IMR-90 (cell line): ENCODE data around the gene TENM3. TPM values are rescaled to one million over a fixed set of nuclear protein-coding genes. Genes with fewer than 3 reads are reported as not detected.

Experiments
- ATAC-seq: fragments of 200-7000 bp; cut with Tn5 transposase; 2 replicates; pipeline ENCODE4 v1.9.1; 2020; ENCODE audit warnings: low read depth, mild to moderate bottlenecking, moderate library complexity
- BruUV-seq: library from RNA; stranded (reverse); fragments of 400-500 nt; replicated peaks from 2 replicates; lab custom pipeline; 2021; lab: Mats Ljungman, UMichigan
- CTCF ChIA-PET: fragments of 300-600 bp; formaldehyde crosslinking; extraction: SDS; loops from one replicate; lab custom pipeline; 2021; ENCODE audit warnings: antibody characterized with exemption; lab: Yijun Ruan, JAX
- POLR2A ChIA-PET: fragments of 300-600 bp; sonication (Branson Sonifier 250); formaldehyde crosslinking; loops from one replicate; lab custom pipeline; 2022; ENCODE audit warnings: antibody characterized with exemption; ENCODE audit not compliant: unreplicated experiment; lab: Charles Lee
- DNase-seq: peaks from one replicate; pipeline ENCODE4 v3.0.0; 2013
- H2AFZ ChIP-seq: replicated peaks from 2 replicates; pipeline ENCODE3; 2013; ENCODE audit warnings: low read length, mild to moderate bottlenecking; ENCODE audit not compliant: poor library complexity
- H2AK5ac ChIP-seq: 2 replicates; pipeline ENCODE4 v1.6.1; 2013; ENCODE audit warnings: low read depth, low read length, inconsistent platforms
- H2AK9ac ChIP-seq: replicated peaks from 2 replicates; pipeline ENCODE3; 2013; ENCODE audit warnings: mild to moderate bottlenecking, low read depth, low read length, moderate library complexity; ENCODE audit not compliant: poor library complexity
- H2BK120ac ChIP-seq: 2 replicates; pipeline ENCODE4 v1.6.1; 2013; ENCODE audit warnings: low read depth, low read length, inconsistent platforms
- H2BK15ac ChIP-seq: 3 replicates; pipeline ENCODE4 v1.6.1; 2013; ENCODE audit warnings: low read depth, low read length, inconsistent platforms
- H2BK20ac ChIP-seq: 2 replicates; pipeline ENCODE4 v1.6.1; 2013; ENCODE audit warnings: low read depth, mild to moderate bottlenecking, inconsistent platforms, low read length, moderate library complexity
- H2BK5ac ChIP-seq: 2 replicates; pipeline ENCODE4 v1.6.1; 2013; ENCODE audit warnings: mild to moderate bottlenecking, low read depth, low read length, inconsistent platforms; ENCODE audit not compliant: poor library complexity, severe bottlenecking
- H3K14ac ChIP-seq: replicated peaks from 2 replicates; pipeline ENCODE4 v1.6.1; 2013; ENCODE audit warnings: low read depth, low read length, inconsistent platforms
- H3K18ac ChIP-seq: 2 replicates; pipeline ENCODE4 v1.6.1; 2013; ENCODE audit warnings: low read depth, low read length, control low read depth
- H3K23ac ChIP-seq: 2 replicates; pipeline ENCODE4 v1.6.1; 2013; ENCODE audit warnings: low read depth, low read length, inconsistent platforms
- H3K27ac ChIP-seq: 2 replicates; pipeline ENCODE4 v1.5.1; 2013; ENCODE audit warnings: mild to moderate bottlenecking, control low read depth, low read length; ENCODE audit not compliant: insufficient read depth
- H3K27me3 ChIP-seq: 2 replicates; pipeline ENCODE4 v1.6.1; 2013; ENCODE audit warnings: low read length; ENCODE audit not compliant: control insufficient read depth, insufficient read depth
- H3K36me3 ChIP-seq: 2 replicates; pipeline ENCODE4 v1.6.1; 2013; ENCODE audit warnings: low read length, mixed read lengths; ENCODE audit not compliant: control insufficient read depth, insufficient read depth
- H3K4ac ChIP-seq: 2 replicates; pipeline ENCODE4 v1.6.1; 2013; ENCODE audit warnings: low read depth, low read length, inconsistent platforms
- H3K4me1 ChIP-seq: 2 replicates; pipeline ENCODE4 v1.6.1; 2013; ENCODE audit warnings: low read length, mixed read lengths; ENCODE audit not compliant: control insufficient read depth, insufficient read depth
- H3K4me2 ChIP-seq: 2 replicates; pipeline ENCODE4 v1.6.1; 2013; ENCODE audit warnings: low read depth, mild to moderate bottlenecking, control low read depth, low read length, moderate library complexity
- H3K4me3 ChIP-seq: 2 replicates; pipeline ENCODE4 v1.5.1; 2013; ENCODE audit warnings: low read depth, mild to moderate bottlenecking, control low read depth, low read length, moderate library complexity; ENCODE audit not compliant: insufficient read depth
- H3K56ac ChIP-seq: 2 replicates; pipeline ENCODE4 v1.6.1; 2013; ENCODE audit warnings: low read length, inconsistent platforms; ENCODE audit not compliant: insufficient read depth; ENCODE audit errors: extremely low read depth
- H3K79me1 ChIP-seq, 2 experiments: 2 replicates each; pipeline ENCODE4 v1.6.1; 2013; ENCODE audit warnings: low read length in 2 of 2, inconsistent platforms in 1 of 2, low read depth in 1 of 2
- H3K9ac ChIP-seq: 2 replicates; pipeline ENCODE4 v1.6.1; 2013; ENCODE audit warnings: low read depth, low read length, control low read depth
- H3K9me1 ChIP-seq: 2 replicates; pipeline ENCODE4 v1.6.1; 2013; ENCODE audit warnings: low read length, inconsistent platforms; ENCODE audit not compliant: insufficient read depth
- H3K9me3 ChIP-seq: 2 replicates; pipeline ENCODE4 v1.6.1; 2013; ENCODE audit warnings: low read length; ENCODE audit not compliant: control insufficient read depth, insufficient read depth
- H4K20me1 ChIP-seq: 2 replicates; pipeline ENCODE4 v1.6.1; 2013; ENCODE audit warnings: low read length, inconsistent platforms; ENCODE audit not compliant: insufficient read depth
- H4K5ac ChIP-seq: 2 replicates; pipeline ENCODE4 v1.6.1; 2013; ENCODE audit warnings: mild to moderate bottlenecking, low read depth, low read length, control low read depth
- H4K8ac ChIP-seq, 2 experiments: 2 replicates each; pipeline ENCODE4 v1.6.1; 2013; ENCODE audit warnings: low read depth in 2 of 2, low read length in 2 of 2, control low read depth in 1 of 2, inconsistent platforms in 1 of 2
- H4K91ac ChIP-seq: 2 replicates; pipeline ENCODE4 v1.6.1; 2013; ENCODE audit warnings: low read depth, low read length, inconsistent platforms; ENCODE audit not compliant: insufficient read depth
- BHLHE40 ChIP-seq: fragments of 150-350 bp; IDR thresholded peaks from 2 replicates; pipeline ENCODE4 v1.6.1; 2016; ENCODE audit warnings: mild to moderate bottlenecking, low read depth, low read length
- CEBPB ChIP-seq: IDR thresholded peaks from 2 replicates; pipeline ENCODE4 v1.6.1; 2012; ENCODE audit warnings: low read depth, low read length, improper control_type of control experiment
- CHD1 ChIP-seq: IDR thresholded peaks from 2 replicates; pipeline ENCODE4 v1.6.1; 2012; ENCODE audit warnings: low read depth, low read length, improper control_type of control experiment
- FOS ChIP-seq: fragments of 150-350 bp; IDR thresholded peaks from 2 replicates; pipeline ENCODE4 v1.6.1; 2016; ENCODE audit warnings: low read depth, low read length
- MAZ ChIP-seq: IDR thresholded peaks from 2 replicates; pipeline ENCODE4 v1.6.1; 2012; ENCODE audit warnings: low read depth, mild to moderate bottlenecking, low read length, improper control_type of control experiment, moderate library complexity, borderline replicate concordance
- MXI1 ChIP-seq: IDR thresholded peaks from 2 replicates; pipeline ENCODE4 v1.6.1; 2012; ENCODE audit warnings: low read depth, mild to moderate bottlenecking, low read length, moderate library complexity, borderline replicate concordance
- NFE2L2 ChIP-seq: fragments of 150-350 bp; IDR thresholded peaks from 2 replicates; pipeline ENCODE4 v1.6.1; 2016; ENCODE audit warnings: low read depth, mild to moderate bottlenecking, low read length
- POLR2A ChIP-seq: IDR thresholded peaks from 2 replicates; pipeline ENCODE4 v1.6.1; 2012; ENCODE audit warnings: mild to moderate bottlenecking, low read depth, low read length
- RCOR1 ChIP-seq: IDR thresholded peaks from 2 replicates; pipeline ENCODE4 v1.6.1; 2012; ENCODE audit warnings: mild to moderate bottlenecking, low read length, improper control_type of control experiment; ENCODE audit not compliant: insufficient replicate concordance
- SMC3 ChIP-seq: fragments of 150-350 bp; IDR thresholded peaks from 2 replicates; pipeline ENCODE4 v1.6.1; 2016; ENCODE audit warnings: low read depth, mild to moderate bottlenecking, antibody characterized with exemption, low read length, moderate library complexity
- USF2 ChIP-seq: fragments of 150-350 bp; IDR thresholded peaks from 2 replicates; pipeline ENCODE4 v1.6.1; 2017; ENCODE audit warnings: mild to moderate bottlenecking, antibody characterized with exemption, low read length, low read depth
- WGBS, 2 experiments: methylation state at CpG; one replicate each; pipeline versions ENCODE4 v1.1.5 to v1.1.7; 2013; ENCODE audit warnings: missing lambda C conversion rate in 2 of 2; ENCODE audit not compliant: insufficient read length in 1 of 2; ENCODE audit errors: extremely low coverage in 2 of 2; 5-methylcytosine and 5-hydroxymethylcytosine counted together
- dilution Hi-C: fragments of 300-500 bp; cut with HindIII; formaldehyde crosslinking; loops from one replicate; pipeline ENCODE4 v1.14.3; 2018; ENCODE audit warnings: low sequenced_read_pairs; ENCODE audit not compliant: unreplicated experiment
- in situ Hi-C: fragments of 300-500 bp; cut with MboI; formaldehyde crosslinking; loops from 3 replicates; pipeline ENCODE4 v1.14.3; 2019; ENCODE audit warnings: low sequenced_read_pairs, inconsistent platforms, mixed read lengths
- intact Hi-C: fragments of 100-400 bp; cut with micrococcal nuclease; formaldehyde crosslinking; loops from 2 replicates; pipeline ENCODE4 v1.10.0; 2022
- polyA plus RNA-seq, 3 experiments: library from polyadenylated mRNA; depleted of rRNA; stranded (reverse); fragments of >200 nt; gene quantifications; 2 replicates each; pipeline ENCODE4 v1.2.3, GENCODE V29; 2012; ENCODE audit warnings: low replicate concordance in 1 of 3
- total RNA-seq: library from RNA; depleted of rRNA; stranded (reverse); fragments of >200 nt; gene quantifications from 2 replicates; pipeline ENCODE4 v1.2.3, GENCODE V29; 2012
- TF ChIP-seq, protein P1 (sequence below): conservative IDR thresholded peaks from 2 replicates; pipeline ENCODE4 v1.5.1; 2012; ENCODE audit warnings: mild to moderate bottlenecking, low read depth, low read length, improper control_type of control experiment

TENM3 gene
- total and polyA plus RNA-seq, 2 of the 4 experiments (the other 2 are of a cell fraction) = 29.9 to 173 TPM

GRCh38 chr4:182806259-182807252, 563.4 kb downstream of the TENM3 start:
- H3K9me3 ChIP-seq = peaks cover 2% of the 10 kb centered on the region; the same call in 1 of the 2 replicates
- DNase-seq (peak; percentile 59), ATAC-seq (peak; percentile 97)
- peak overlapping the region; percentile 33 for H2BK5ac ChIP-seq
- H2BK20ac ChIP-seq = peak overlapping the region; percentile 57
- peak overlapping the region; percentile 67 for H3K9ac ChIP-seq
- no peaks in the 10 kb centered on the region for H4K20me1 ChIP-seq
- peak overlapping the region; percentile 97 for H2AFZ ChIP-seq
- H3K4me1 ChIP-seq = no peaks in the 10 kb centered on the region
- H2AK5ac ChIP-seq = no peak overlapping the region; the same call in 1 of the 2 replicates
- H3K56ac ChIP-seq = peak overlapping the region; percentile 44; the same call in 1 of the 2 replicates
- H2BK15ac ChIP-seq = peak overlapping the region; percentile 70; the same call in 2 of the 3 replicates
- ChIA-PET POLR2A (interaction anchor here (0.6 kb wide), 1 partner anchor 276 kb away, joined by 8 read pairs; no protein-coding TSS in a partner anchor), CTCF (interaction anchor here (0.6 to 1.0 kb wide), 5 partner anchors 11 to 1453 kb away, joined by 3 to 5 read pairs (median 3); no protein-coding TSS in a partner anchor)
- dilution Hi-C loops = no loop called here
- BruUV-seq = no TSS peak
- peak overlapping the region; percentile 53 for H3K4me2 ChIP-seq
- peak overlapping the region; percentile 46 for H3K4me3 ChIP-seq
- H3K18ac ChIP-seq = peak overlapping the region; percentile 35
- peak overlapping the region; percentile 87 for H4K91ac ChIP-seq
- H3K23ac ChIP-seq = no peak overlapping the region; the same call in 1 of the 2 replicates
- H3K79me1 ChIP-seq = 0 out of 4 replicates have a peak, but pooled peaks cover 0 to 4% of the 10 kb centered on the region in 2 experiments
- peak overlapping the region; percentile 10 for H3K14ac ChIP-seq
- peak overlapping the region; percentile 87 for H2BK120ac ChIP-seq
- peak overlapping the region; percentile 20 for H3K4ac ChIP-seq
- intact Hi-C loops = loop anchor here (1.0 to 10.0 kb wide), 9 partner anchors 118 to 1663 kb away; no protein-coding TSS in a partner anchor
- in situ Hi-C loops = loop anchor here (10.0 to 25.0 kb wide), 3 partner anchors 342 to 1669 kb away; no protein-coding TSS in a partner anchor
- H2AK9ac ChIP-seq = peak overlapping the region; percentile 67
- peaks cover 11% of the 10 kb centered on the region for H3K9me1 ChIP-seq
- peak overlapping the region; percentile 76 for H4K5ac ChIP-seq
- no peaks in the 10 kb centered on the region for H3K36me3 ChIP-seq
- H3K27ac ChIP-seq = peak overlapping the region; percentile 53
- H3K27me3 ChIP-seq = no peaks in the 10 kb centered on the region
- H4K8ac ChIP-seq = peak overlapping the region; percentile 63 to 64; a peak in 3 of 4 replicates
- WGBS, 2 experiments = 8% methylated on average over 21 of the region's 68 CpGs; no CpG with 5 or more reads in 1 of the 2 experiments
- no peak for TF ChIP-seq CEBPB
- TF ChIP-seq USF2 = no peak
- TF ChIP-seq NFE2L2 = no peak
- peak; percentile 19; the same call in 1 of the 2 replicates for TF ChIP-seq MAZ
- TF ChIP-seq MXI1 = no peak
- TF ChIP-seq, protein P1, sequence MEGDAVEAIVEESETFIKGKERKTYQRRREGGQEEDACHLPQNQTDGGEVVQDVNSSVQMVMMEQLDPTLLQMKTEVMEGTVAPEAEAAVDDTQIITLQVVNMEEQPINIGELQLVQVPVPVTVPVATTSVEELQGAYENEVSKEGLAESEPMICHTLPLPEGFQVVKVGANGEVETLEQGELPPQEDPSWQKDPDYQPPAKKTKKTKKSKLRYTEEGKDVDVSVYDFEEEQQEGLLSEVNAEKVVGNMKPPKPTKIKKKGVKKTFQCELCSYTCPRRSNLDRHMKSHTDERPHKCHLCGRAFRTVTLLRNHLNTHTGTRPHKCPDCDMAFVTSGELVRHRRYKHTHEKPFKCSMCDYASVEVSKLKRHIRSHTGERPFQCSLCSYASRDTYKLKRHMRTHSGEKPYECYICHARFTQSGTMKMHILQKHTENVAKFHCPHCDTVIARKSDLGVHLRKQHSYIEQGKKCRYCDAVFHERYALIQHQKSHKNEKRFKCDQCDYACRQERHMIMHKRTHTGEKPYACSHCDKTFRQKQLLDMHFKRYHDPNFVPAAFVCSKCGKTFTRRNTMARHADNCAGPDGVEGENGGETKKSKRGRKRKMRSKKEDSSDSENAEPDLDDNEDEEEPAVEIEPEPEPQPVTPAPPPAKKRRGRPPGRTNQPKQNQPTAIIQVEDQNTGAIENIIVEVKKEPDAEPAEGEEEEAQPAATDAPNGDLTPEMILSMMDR = peak; percentile 95
- no peak for TF ChIP-seq FOS
- peak; percentile 75 for TF ChIP-seq SMC3
- no peak for TF ChIP-seq RCOR1
- TF ChIP-seq POLR2A = 0 out of 2 replicates have a peak, but pooled peaks have one; percentile 47
- TF ChIP-seq CHD1 = no peak
- no peak for TF ChIP-seq BHLHE40
